ENCODE results near the gene DHRS13.
"Not testable (repeated sequence)": the region's sequence is repeated elsewhere in the genome, so short reads cannot be mapped to it uniquely, and the experiment has no call there.

The DHRS13 gene

GRCh38 chr17:28901866-28902818, 737 bp downstream of the DHRS13 start:
- peak; percentile 48 for DNase-seq

GRCh38 chr17:28900986-28901726, 1.7 kb downstream of the DHRS13 start:
- no peak for DNase-seq

GRCh38 chr17:28899212-28899815, 3.6 kb downstream of the DHRS13 start:
- no peak for DNase-seq

- no peak for DNase-seq
Observed at GRCh38 chr17:28898527-28898955, 4.3 kb downstream of the DHRS13 start.

- DNase-seq = no peak
Observed at GRCh38 chr17:28897769-28898526, 4.9 kb downstream of the DHRS13 start.

- DNase-seq = peak; percentile 62
Observed at GRCh38 chr17:28896884-28897768, 5.8 kb downstream of the DHRS13 start, which contains the start of gene FLOT2. TSS of gene FLOT2 (minus strand) at chr17:28897733. CDS start at chr17:28897574, 159 bp downstream.

GRCh38 chr17:28896491-28896883, 6.4 kb downstream of the DHRS13 start:
- no peak for DNase-seq

GRCh38 chr17:28895794-28896447, 7.0 kb downstream of the DHRS13 start:
- no peak for DNase-seq

GRCh38 chr17:28893248-28894183, 9.4 kb downstream of the DHRS13 start:
- DNase-seq = not testable (repeated sequence)

GRCh38 chr17:28892024-28892423, 10.9 kb downstream of the DHRS13 start:
- no peak for DNase-seq

- no peak for DNase-seq
Observed at GRCh38 chr17:28891201-28891600, 11.7 kb downstream of the DHRS13 start.

GRCh38 chr17:28889996-28890395, 12.9 kb downstream of the DHRS13 start:
- no peak for DNase-seq

- no peak for DNase-seq
Observed at GRCh38 chr17:28888832-28889231, 14.0 kb downstream of the DHRS13 start.

- no peak for DNase-seq
Observed at GRCh38 chr17:28887871-28888471, 14.9 kb downstream of the DHRS13 start.

- no peak for DNase-seq
Observed at GRCh38 chr17:28885951-28886350, 16.9 kb downstream of the DHRS13 start.

- DNase-seq = no peak
Observed at GRCh38 chr17:28885363-28885762, 17.5 kb downstream of the DHRS13 start.

GRCh38 chr17:28883967-28884702, 18.7 kb downstream of the DHRS13 start:
- DNase-seq = no peak

- DNase-seq = no peak
Observed at GRCh38 chr17:28882154-28882895, 20.6 kb downstream of the DHRS13 start.
